GM12891 (cell line): ENCODE data around the gene BAZ1A.

ENCODE experiments used
- PAX5 ChIP-seq: IDR thresholded peaks from 2 replicates; pipeline ENCODE4 v1.6.1; 2011; ENCODE audit warnings: low read length, moderate library complexity, mild to moderate bottlenecking; ENCODE audit not compliant: insufficient read depth, severe bottlenecking
- POLR2A ChIP-seq: IDR thresholded peaks from 2 replicates; pipeline ENCODE4 v1.6.1; 2011; ENCODE audit warnings: low read depth, low read length, control low read depth
- POLR2AphosphoS5 ChIP-seq: IDR thresholded peaks from 2 replicates; pipeline ENCODE4 v1.6.1; 2011; ENCODE audit warnings: low read depth, low read length, control low read depth
- POU2F2 ChIP-seq: IDR thresholded peaks from 2 replicates; pipeline ENCODE4 v1.6.1; 2011; ENCODE audit warnings: low read depth, mild to moderate bottlenecking, control low read depth, low read length, moderate library complexity
- SPI1 ChIP-seq: IDR thresholded peaks from 2 replicates; pipeline ENCODE4 v1.6.1; 2011; ENCODE audit warnings: low read depth, low read length, control low read depth
- TAF1 ChIP-seq: IDR thresholded peaks from 2 replicates; pipeline ENCODE4 v1.6.1; 2011; ENCODE audit warnings: low read depth, low read length, control low read depth

- TF ChIP-seq POLR2A (no peak), TAF1 (no peak), POU2F2 (no peak), POLR2AphosphoS5 (no peak), SPI1 (no peak), PAX5 (no peak)
These were observed 38.5 kb upstream of the BAZ1A start for GRCh38 chr14:34913619-34914018.
